WERI-Rb-1 (cell line): Measurements from ENCODE around the gene PHACTR1.

Source experiments
- DNase-seq: peaks from one replicate; pipeline ENCODE4 v3.0.0-alpha.2; 2020
- H3K27ac ChIP-seq: fragments of 250-450 bp; sonication (Bioruptor Pico); 2 replicates; pipeline ENCODE4 v1.5.1; 2020; ENCODE audit warnings: mild to moderate bottlenecking, moderate library complexity
- H3K27me3 ChIP-seq: fragments of 250-450 bp; sonication (Bioruptor Pico); 2 replicates; pipeline ENCODE4 v1.5.1; 2021; ENCODE audit warnings: mild to moderate bottlenecking, low read depth, moderate library complexity; ENCODE audit not compliant: insufficient read depth, severe bottlenecking
- H3K36me3 ChIP-seq: fragments of 250-450 bp; sonication (Bioruptor Pico); 2 replicates; pipeline ENCODE4 v1.5.1; 2020; ENCODE audit warnings: mild to moderate bottlenecking, moderate library complexity
- H3K4me3 ChIP-seq: 2 replicates; pipeline ENCODE4 v1.5.1; 2011; ENCODE audit warnings: low read depth, mild to moderate bottlenecking, control low read depth, low read length
- H3K9me3 ChIP-seq: fragments of 250-450 bp; sonication (Bioruptor Pico); 2 replicates; pipeline ENCODE4 v1.5.1; 2021; ENCODE audit warnings: mild to moderate bottlenecking, moderate library complexity; ENCODE audit not compliant: severe bottlenecking
- TF ChIP-seq, protein P1 (sequence below): IDR thresholded peaks from 2 replicates; pipeline ENCODE4 v1.5.1; 2011; ENCODE audit warnings: low read depth, mild to moderate bottlenecking, control low read depth, inconsistent platforms, low read length

The PHACTR1 gene

DNA sequence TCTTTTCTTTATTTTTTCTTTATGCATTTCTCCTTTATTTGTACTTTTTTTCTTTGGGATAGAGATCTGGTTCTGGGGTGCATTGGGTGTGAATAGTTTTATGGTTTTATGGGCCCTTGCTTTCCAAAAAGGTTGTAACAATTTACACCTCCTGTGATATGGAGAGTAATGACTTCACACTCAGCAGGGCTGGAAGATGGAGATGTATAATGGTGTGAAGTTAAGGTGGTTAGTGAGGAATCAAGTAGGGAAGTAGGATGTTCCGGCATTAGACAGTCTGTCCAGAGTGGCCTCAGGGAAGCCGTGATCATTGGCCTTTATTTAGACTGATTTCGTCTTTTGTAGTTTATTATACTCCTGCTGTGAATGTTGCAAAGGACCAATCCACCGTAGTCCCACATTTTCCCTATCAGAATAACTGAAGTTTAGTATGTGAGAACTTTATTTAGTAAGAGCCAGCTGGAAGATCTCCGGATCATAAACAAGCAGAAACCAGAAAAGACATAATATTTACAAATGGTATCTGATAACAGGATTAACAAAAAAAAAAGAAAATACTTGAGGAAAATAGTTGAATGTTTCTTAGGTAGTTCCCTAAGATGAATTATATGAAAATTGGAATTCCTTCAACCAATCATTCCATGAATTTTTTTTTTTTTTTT, 356.2 kb downstream of the PHACTR1 start:
- no peak overlapping the region for H3K4me3 ChIP-seq
- no peaks in the 10 kb centered on the region for H3K27me3 ChIP-seq
- H3K27ac ChIP-seq: no peak overlapping the region
- TF ChIP-seq, protein P1, sequence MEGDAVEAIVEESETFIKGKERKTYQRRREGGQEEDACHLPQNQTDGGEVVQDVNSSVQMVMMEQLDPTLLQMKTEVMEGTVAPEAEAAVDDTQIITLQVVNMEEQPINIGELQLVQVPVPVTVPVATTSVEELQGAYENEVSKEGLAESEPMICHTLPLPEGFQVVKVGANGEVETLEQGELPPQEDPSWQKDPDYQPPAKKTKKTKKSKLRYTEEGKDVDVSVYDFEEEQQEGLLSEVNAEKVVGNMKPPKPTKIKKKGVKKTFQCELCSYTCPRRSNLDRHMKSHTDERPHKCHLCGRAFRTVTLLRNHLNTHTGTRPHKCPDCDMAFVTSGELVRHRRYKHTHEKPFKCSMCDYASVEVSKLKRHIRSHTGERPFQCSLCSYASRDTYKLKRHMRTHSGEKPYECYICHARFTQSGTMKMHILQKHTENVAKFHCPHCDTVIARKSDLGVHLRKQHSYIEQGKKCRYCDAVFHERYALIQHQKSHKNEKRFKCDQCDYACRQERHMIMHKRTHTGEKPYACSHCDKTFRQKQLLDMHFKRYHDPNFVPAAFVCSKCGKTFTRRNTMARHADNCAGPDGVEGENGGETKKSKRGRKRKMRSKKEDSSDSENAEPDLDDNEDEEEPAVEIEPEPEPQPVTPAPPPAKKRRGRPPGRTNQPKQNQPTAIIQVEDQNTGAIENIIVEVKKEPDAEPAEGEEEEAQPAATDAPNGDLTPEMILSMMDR: no peak
- DNase-seq: no peak
- no peaks in the 10 kb centered on the region for H3K36me3 ChIP-seq
- no peaks in the 10 kb centered on the region for H3K9me3 ChIP-seq

DNA sequence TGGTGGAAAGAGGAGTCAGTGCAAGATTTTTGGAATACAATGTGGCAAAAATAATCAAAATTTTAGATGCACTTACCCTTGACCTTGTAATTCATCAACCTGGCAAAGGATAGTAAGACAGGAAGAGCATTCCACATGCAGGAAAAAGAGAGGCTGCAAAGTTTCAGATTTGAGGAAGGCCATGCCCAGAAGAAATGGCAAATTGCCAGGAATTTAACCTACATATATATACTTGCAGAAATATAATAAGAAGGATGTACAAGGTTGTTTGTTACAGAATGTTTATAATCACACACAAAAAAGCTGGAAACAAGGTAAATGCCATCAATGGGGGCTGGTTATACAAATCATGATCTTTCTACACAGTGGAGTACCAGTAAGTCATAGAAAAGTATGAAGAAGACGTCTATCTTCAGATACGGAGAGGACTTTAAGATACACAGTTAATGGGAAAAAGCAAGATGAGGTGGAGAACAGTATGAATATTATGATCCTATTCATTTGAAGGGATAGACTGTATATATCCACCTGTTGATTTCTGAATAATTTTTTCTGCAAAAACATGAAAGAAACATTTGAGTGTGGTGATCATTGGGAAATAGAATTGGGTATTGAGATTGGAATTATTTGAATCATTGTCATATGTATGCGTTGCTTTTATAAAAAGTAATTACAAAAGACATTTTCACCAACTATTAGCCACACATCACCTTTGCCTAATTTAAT, 358.0 kb downstream of the PHACTR1 start:
- H3K9me3 ChIP-seq: no peaks in the 10 kb centered on the region
- H3K27me3 ChIP-seq: no peaks in the 10 kb centered on the region
- H3K36me3 ChIP-seq: no peaks in the 10 kb centered on the region
- TF ChIP-seq, protein P1: no peak
- no peak overlapping the region for H3K4me3 ChIP-seq
- no peak overlapping the region for H3K27ac ChIP-seq
- DNase-seq: no peak

DNA sequence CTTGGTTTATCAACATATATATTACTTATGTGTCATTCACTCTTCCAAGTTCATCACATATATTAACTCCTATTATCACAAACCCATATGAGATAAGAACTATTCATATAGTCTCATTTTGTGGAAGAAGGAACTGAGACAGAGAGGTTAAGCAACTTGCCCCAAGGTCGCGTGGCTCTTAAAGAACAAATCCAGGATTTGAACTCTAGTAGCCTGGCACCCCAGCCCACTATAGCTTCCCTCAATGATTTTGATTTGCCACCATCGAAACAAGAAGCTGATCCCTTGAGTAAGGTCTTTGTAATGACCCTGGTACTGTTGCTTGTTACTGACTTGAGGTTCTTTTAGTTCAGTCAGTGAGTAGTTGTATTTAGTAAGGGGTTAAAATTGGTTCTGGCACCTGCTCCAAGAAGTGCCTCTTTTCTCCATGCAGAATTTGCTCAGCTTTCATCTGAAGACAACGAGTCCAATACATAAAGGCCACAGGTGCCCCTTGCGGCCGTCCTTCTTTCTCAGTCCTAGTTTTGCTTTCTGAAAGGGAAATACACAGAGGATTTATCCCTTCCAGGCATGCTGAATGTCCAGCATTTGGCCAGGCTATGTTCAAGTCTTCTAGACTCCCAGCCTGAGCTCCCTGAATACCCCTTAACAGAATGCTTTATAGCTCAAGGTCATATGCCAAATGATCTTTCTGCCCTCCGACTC, 358.7 kb downstream of the PHACTR1 start:
- no peak overlapping the region for H3K27ac ChIP-seq
- H3K27me3 ChIP-seq: no peaks in the 10 kb centered on the region
- H3K36me3 ChIP-seq: no peaks in the 10 kb centered on the region
- H3K4me3 ChIP-seq: no peak overlapping the region
- TF ChIP-seq, protein P1: no peak
- no peak for DNase-seq
- H3K9me3 ChIP-seq: no peaks in the 10 kb centered on the region

DNA sequence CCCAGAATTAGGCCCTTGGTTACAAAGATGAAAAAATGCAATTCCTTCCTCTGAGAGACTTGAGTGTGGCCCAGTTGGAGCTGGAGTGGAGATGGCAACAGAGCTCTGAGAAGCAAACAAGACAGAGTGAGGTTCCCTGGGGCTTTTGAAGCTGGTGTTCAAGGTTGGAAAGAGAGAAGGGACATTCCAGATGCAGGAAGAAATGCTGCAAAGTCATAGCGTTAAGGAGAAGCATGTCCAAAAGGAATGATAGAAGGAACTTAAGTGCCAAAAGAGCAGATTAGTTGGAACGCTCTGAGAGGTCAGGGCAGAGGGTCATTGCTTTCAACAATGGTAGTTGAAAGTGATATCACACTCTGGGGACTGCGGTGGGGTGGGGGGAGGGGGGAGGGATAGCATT, 360.0 kb downstream of the PHACTR1 start:
- Histone ChIP-seq H3K4me3 (no peak overlapping the region), H3K27me3 (no peaks in the 10 kb centered on the region), H3K27ac (no peak overlapping the region), H3K36me3 (no peaks in the 10 kb centered on the region), H3K9me3 (no peaks in the 10 kb centered on the region)
- TF ChIP-seq, protein P1: no peak
- no peak for DNase-seq

DNA sequence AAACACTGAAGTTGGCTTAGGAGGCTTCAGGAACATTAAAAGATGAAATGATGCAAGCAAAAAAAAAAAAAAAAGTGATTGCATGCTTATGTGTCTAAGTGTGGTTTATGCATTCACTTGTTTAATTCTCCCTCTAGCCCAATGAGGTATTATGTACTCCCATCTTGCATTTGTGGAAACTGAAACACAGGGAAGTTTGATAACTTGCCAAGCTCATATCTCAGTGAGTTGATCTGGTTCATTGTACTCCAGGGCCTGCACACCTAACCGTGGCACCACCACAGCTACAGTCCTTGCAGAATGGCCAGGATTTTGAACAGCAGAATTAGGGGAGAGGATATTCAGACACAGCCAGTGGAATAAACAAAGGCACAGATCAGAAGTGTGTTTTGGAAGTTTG, 360.6 kb downstream of the PHACTR1 start:
- TF ChIP-seq, protein P1: no peak
- H3K9me3 ChIP-seq: no peaks in the 10 kb centered on the region
- H3K27me3 ChIP-seq: no peaks in the 10 kb centered on the region
- no peak for DNase-seq
- H3K27ac ChIP-seq: no peak overlapping the region
- H3K36me3 ChIP-seq: no peaks in the 10 kb centered on the region
- no peak overlapping the region for H3K4me3 ChIP-seq
